ENCODE data around the gene FAM53B. TPM values are rescaled to one million over a fixed set of nuclear protein-coding genes. Genes with fewer than 3 reads are reported as not detected.
A peak's percentile ranks its signal among the peaks of the same experiment; 100 is the strongest.
"Not testable (repeated sequence)": the region's sequence is repeated elsewhere in the genome, so short reads cannot be mapped to it uniquely, and the experiment has no call there.

FAM53B gene, protein sequence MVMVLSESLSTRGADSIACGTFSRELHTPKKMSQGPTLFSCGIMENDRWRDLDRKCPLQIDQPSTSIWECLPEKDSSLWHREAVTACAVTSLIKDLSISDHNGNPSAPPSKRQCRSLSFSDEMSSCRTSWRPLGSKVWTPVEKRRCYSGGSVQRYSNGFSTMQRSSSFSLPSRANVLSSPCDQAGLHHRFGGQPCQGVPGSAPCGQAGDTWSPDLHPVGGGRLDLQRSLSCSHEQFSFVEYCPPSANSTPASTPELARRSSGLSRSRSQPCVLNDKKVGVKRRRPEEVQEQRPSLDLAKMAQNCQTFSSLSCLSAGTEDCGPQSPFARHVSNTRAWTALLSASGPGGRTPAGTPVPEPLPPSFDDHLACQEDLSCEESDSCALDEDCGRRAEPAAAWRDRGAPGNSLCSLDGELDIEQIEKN
- 6.0 TPM for polyA plus RNA-seq (2012; ENCODE audit: missing spikeins)

GRCh38 chr10:124744102-124745050 lies at the start of gene FAM53B:
Gene FAM53B, minus strand, starts transcription at chr10:124744378. Its CDS starts 37,665 bp downstream, at chr10:124706713.
- FAIRE-seq (peak; percentile 93), DNase-seq (ENCODE audit: insufficient read length) (peak; percentile 72)
- TF ChIP-seq TAF1 (IDR thresholded peaks at IDR 0.05; ENCODE audit: borderline replicate concordance, low read depth, low read length) (peak; percentile 30; the same call in 1 of the 2 replicates), POLR2AphosphoS5 (IDR thresholded peaks at IDR 0.05; ENCODE audit: low read depth, low read length) (no peak), POLR2A (IDR thresholded peaks at IDR 0.05; ENCODE audit: low read depth, low read length) (peak; percentile 66; the same call in 1 of the 2 replicates)

GRCh38 chr10:124792998-124793352 lies 48.8 kb upstream of the FAM53B start:
- FAIRE-seq, result no peak
- TF ChIP-seq POLR2AphosphoS5 (IDR thresholded peaks at IDR 0.05; ENCODE audit: low read depth, low read length) (no peak), POLR2A (IDR thresholded peaks at IDR 0.05; ENCODE audit: low read depth, low read length) (no peak), TAF1 (IDR thresholded peaks at IDR 0.05; ENCODE audit: borderline replicate concordance, low read depth, low read length) (no peak)
- no peak for DNase-seq (ENCODE audit: insufficient read length)

DNA sequence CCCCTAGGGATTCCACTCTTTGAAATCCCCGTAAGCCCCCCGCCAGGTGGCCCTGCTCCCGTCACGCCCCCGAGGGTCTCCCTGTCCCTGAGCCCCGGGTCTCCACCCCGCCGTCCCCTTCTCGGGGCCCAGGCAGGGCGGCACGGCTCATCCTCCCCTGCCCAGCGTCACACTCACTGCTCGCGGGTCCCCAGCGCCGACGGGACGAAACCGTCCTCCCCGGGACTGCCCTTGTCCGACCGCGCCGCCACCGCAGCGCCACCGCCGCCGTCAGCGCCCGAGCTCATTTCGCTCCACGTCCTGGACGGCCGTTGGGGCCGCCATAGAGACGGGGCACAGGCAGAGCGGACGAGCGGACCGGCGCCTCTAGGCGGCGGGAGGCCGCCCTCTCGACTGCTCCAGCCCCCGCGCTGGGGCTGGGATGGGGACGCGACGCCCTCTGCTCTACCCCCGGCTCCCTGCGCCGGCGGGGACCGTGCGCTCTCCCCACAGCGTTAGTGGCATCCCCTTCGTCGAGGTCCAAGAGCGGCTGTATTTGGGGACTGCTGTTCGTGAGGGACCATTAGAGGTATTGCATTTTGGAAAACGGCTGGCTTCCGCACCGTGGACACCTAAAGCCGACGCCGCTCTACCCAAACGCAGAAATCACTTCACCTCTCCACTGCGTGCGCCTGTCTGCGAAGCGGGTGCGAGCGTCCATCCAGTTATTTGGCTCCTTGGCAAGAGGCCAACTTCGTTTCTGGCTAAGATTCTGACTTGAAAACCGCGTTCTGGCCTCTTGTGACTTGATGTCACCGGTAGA lies 47.6 kb upstream of the FAM53B start, which contains the start of gene EEF1AKMT2:
Gene EEF1AKMT2, minus strand, starts transcription at position 341 of the 802 bp plus-strand sequence. Its CDS starts 54 bp downstream, at position 287.
- DNase-seq (ENCODE audit: insufficient read length) (peak; percentile 89), FAIRE-seq (peak; percentile 98)
- peak; percentile 92 for TF ChIP-seq TAF1 (IDR thresholded peaks at IDR 0.05; ENCODE audit: borderline replicate concordance, low read depth, low read length)
- TF ChIP-seq POLR2AphosphoS5 (IDR thresholded peaks at IDR 0.05; ENCODE audit: low read depth, low read length), result peak; percentile 75
- peak; percentile 95 for TF ChIP-seq POLR2A (IDR thresholded peaks at IDR 0.05; ENCODE audit: low read depth, low read length)

DNA sequence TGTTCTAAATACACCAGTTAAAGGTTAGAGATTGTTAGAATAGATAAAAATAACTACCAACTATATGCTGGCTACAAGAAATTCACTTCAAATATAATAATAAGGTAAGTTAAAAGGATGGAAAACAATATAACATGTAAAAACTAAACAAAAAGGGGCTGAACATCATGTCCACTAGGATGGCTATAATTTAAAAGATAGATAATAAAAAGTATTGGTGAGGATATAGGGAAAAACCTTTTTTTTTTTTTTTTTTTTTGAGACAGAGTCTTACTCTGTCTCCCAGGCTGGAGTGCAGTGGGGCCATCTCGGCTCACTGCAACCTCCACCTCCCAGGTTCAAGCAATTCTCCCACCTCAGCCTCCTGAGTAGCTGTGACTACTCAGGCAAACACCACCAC lies 38.7 kb upstream of the FAM53B start:
- not testable (repeated sequence) for FAIRE-seq

DNA sequence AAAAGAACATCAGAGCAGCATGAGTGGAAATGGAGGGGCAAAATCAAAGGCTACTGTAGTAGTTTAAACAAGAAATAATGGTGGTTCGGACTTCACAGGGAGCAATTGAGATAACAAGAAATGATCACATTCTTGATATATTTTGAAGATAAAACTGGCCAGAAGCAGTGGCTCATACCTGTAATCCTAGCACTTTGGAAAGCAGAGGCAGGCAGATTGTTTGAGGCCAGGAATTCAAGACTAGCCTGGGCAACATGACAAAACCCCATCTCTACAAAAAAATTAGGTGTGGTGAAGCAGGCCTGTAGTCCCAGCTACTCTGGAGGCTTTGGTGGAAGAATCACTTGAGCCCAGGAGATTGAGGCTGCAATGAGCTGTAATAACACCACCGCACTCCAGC lies 24.6 kb upstream of the FAM53B start:
- FAIRE-seq (no peak), DNase-seq (ENCODE audit: insufficient read length) (no peak)
- no peak for TF ChIP-seq POLR2A (IDR thresholded peaks at IDR 0.05; ENCODE audit: low read depth, low read length)
- no peak for TF ChIP-seq POLR2AphosphoS5 (IDR thresholded peaks at IDR 0.05; ENCODE audit: low read depth, low read length)
- no peak for TF ChIP-seq TAF1 (IDR thresholded peaks at IDR 0.05; ENCODE audit: borderline replicate concordance, low read depth, low read length)

More for the DNA sequence above, 38.7 kb upstream of the FAM53B start:
- not testable (repeated sequence) for DNase-seq (ENCODE audit: insufficient read length)

GRCh38 chr10:124765256-124765655 lies 21.1 kb upstream of the FAM53B start:
- DNase-seq (ENCODE audit: insufficient read length) (no peak), FAIRE-seq (no peak)
- TF ChIP-seq POLR2A (IDR thresholded peaks at IDR 0.05; ENCODE audit: low read depth, low read length), result no peak

- FAIRE-seq (no peak), DNase-seq (ENCODE audit: insufficient read length) (no peak)
- no peak for TF ChIP-seq POLR2A (IDR thresholded peaks at IDR 0.05; ENCODE audit: low read depth, low read length)
- no peak for TF ChIP-seq TAF1 (IDR thresholded peaks at IDR 0.05; ENCODE audit: borderline replicate concordance, low read depth, low read length)
- TF ChIP-seq POLR2AphosphoS5 (IDR thresholded peaks at IDR 0.05; ENCODE audit: low read depth, low read length), result no peak
Observed at GRCh38 chr10:124763267-124763666, 19.1 kb upstream of the FAM53B start.

GRCh38 chr10:124762281-124762680 lies 18.1 kb upstream of the FAM53B start:
- TF ChIP-seq POLR2A (IDR thresholded peaks at IDR 0.05; ENCODE audit: low read depth, low read length) (no peak), TAF1 (IDR thresholded peaks at IDR 0.05; ENCODE audit: borderline replicate concordance, low read depth, low read length) (no peak), POLR2AphosphoS5 (IDR thresholded peaks at IDR 0.05; ENCODE audit: low read depth, low read length) (no peak)
- DNase-seq (ENCODE audit: insufficient read length) (no peak), FAIRE-seq (peak; percentile 48)

DNA sequence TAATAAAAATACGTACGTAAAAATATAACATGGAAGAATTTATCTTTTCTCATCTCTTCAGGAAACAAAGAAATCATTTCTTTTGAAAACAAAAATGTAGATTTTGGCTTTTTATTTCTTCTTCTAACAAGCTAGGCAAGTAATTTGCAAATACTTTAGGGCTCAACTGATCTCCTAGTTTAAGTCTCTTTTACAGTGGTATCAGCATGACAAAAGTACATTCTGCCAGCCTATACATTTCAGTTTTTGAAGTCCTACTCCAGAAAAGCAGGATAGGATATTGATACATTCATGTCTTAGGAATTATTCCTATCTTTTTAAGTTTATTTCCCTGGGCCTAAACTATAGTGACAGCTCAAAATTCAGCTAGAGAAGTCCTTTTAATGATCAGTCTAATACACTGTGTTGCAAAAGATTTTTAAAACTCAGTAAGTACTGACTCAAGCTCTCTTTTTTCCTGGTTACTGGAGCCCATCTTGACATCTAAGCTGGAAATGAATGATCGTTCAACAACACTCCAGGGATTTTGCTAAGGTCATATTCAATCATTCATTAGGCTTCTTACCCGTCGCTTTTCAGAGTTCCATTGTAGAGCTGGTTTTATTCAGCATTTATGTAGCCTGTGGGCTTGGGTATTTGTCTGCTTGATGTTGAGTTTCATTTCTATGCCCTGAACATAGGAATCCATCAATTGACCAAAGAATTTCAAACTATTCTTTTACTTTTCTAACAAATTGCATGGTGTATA lies 12.2 kb upstream of the FAM53B start:
- DNase-seq (ENCODE audit: insufficient read length) (no peak), FAIRE-seq (no peak)
- TF ChIP-seq POLR2AphosphoS5 (IDR thresholded peaks at IDR 0.05; ENCODE audit: low read depth, low read length), result no peak

DNA sequence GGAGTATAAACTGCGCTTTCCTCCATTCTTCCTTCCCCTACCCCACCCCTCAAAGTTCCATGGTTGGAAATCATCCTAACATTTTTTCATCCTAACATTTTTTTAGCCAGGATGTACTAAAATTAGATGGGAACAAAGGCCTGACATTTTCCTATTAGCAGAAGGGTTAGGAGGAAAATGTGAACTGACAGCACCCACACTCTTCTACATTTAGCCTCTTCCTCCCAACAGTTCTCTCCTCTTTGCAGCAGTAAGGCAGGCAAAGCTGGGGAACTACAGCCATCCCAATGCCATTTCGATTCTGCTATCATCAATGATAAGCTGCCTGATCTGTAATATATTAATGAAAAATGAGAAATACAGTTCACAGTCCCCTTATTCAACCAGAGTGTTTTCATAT lies 11.4 kb upstream of the FAM53B start:
- FAIRE-seq, result no peak

More for the DNA sequence above, 11.4 kb upstream of the FAM53B start:
- no peak for DNase-seq (ENCODE audit: insufficient read length)
- TF ChIP-seq POLR2AphosphoS5 (IDR thresholded peaks at IDR 0.05; ENCODE audit: low read depth, low read length) (no peak), POLR2A (IDR thresholded peaks at IDR 0.05; ENCODE audit: low read depth, low read length) (no peak), TAF1 (IDR thresholded peaks at IDR 0.05; ENCODE audit: borderline replicate concordance, low read depth, low read length) (no peak)

Data from GM12892 (cell line).